ENCODE results near the gene SPRED3. TPM values are rescaled to one million over a fixed set of nuclear protein-coding genes. Genes with fewer than 3 reads are reported as not detected.

The SPRED3 gene
- total and polyA plus RNA-seq, 2 of the 8 experiments (the other 6 are each of a cell fraction or from before 2014, with no cell fraction given), result 8.1 to 10.3 TPM

- TF ChIP-seq E2F6 (IDR thresholded peaks at IDR 0.05), result peak; percentile 77
- TF ChIP-seq TAF7 (optimal IDR thresholded peaks at IDR 0.05; ENCODE audit: borderline replicate concordance, low read depth, low read length), result peak; percentile 43
- TF ChIP-seq SIRT6 (IDR thresholded peaks at IDR 0.05; ENCODE audit: low read length), result no peak
- peak; percentile 90 for TF ChIP-seq SP4 (IDR thresholded peaks at IDR 0.05; ENCODE audit: low read length)
- 0 out of 3 replicates have a peak, but pooled peaks of 1 of the 2 experiments have one; percentile 40 for TF ChIP-seq POLR2A (IDR thresholded peaks at IDR 0.05; ENCODE audit: control extremely low read depth in 1 of 2, low read depth in 2 of 2, low read length in 2 of 2)
- TF ChIP-seq ASH2L (IDR thresholded peaks at IDR 0.05; ENCODE audit: low read length), result peak; percentile 44
- TF ChIP-seq SIN3A (conservative IDR thresholded peaks at IDR 0.05 in 1 of 2, IDR thresholded peaks at IDR 0.05 in 1 of 2; ENCODE audit: low read depth in 1 of 2, low read length in 2 of 2), result peak; percentile 22 to 80; a peak in 2 of 4 replicates
- TF ChIP-seq NRF1 (IDR thresholded peaks at IDR 0.05; ENCODE audit: low read depth, low read length), result peak; percentile 32; the same call in 1 of the 2 replicates
- peak; percentile 14 for TF ChIP-seq EZH2 (IDR thresholded peaks at IDR 0.05; ENCODE audit: low read depth, low read length, severe bottlenecking)
- TF ChIP-seq NANOG (IDR thresholded peaks at IDR 0.05; ENCODE audit: insufficient read depth, low read depth, low read length, poor library complexity, severe bottlenecking), result peak; percentile 17
- no peak for TF ChIP-seq SUZ12 (IDR thresholded peaks at IDR 0.05; ENCODE audit: low read length)
- TF ChIP-seq MAX (IDR thresholded peaks at IDR 0.05), result peak; percentile 69
- TF ChIP-seq SP1 (IDR thresholded peaks at IDR 0.05; ENCODE audit: low read depth, low read length), result peak; percentile 95
- TF ChIP-seq CTBP2 (IDR thresholded peaks at IDR 0.05; ENCODE audit: borderline replicate concordance, insufficient read depth, insufficient read length, low read length), result no peak
- no peak for TF ChIP-seq ATF2 (IDR thresholded peaks at IDR 0.05; ENCODE audit: low read length)
- peak; percentile 94 to 95 for TF ChIP-seq RAD21 (IDR thresholded peaks at IDR 0.05 in 1 of 2, conservative IDR thresholded peaks at IDR 0.05 in 1 of 2; ENCODE audit: low read depth in 2 of 2, low read length in 2 of 2)
- TF ChIP-seq FOSL1 (IDR thresholded peaks at IDR 0.05; ENCODE audit: insufficient read depth, low read depth, low read length), result peak; percentile 73; the same call in 1 of the 2 replicates
Measured at GRCh38 chr19:38402967-38403674, 14.6 kb downstream of the SPRED3 start, which contains the start of gene FAM98C (continued).
